Glomerular visceral epithelial cell (primary cell): ENCODE results near the gene KCND2.
"Not testable (repeated sequence)": the region's sequence is repeated elsewhere in the genome, so short reads cannot be mapped to it uniquely, and the experiment has no call there.

ENCODE experiments used
- DNase-seq: peaks from one replicate; pipeline ENCODE4 v3.0.0-alpha.2; 2016; ENCODE audit errors: extremely low spot score

The KCND2 gene

GRCh38 chr7:120486164-120486563 lies 213.2 kb downstream of the KCND2 start:
- DNase-seq = no peak

DNA sequence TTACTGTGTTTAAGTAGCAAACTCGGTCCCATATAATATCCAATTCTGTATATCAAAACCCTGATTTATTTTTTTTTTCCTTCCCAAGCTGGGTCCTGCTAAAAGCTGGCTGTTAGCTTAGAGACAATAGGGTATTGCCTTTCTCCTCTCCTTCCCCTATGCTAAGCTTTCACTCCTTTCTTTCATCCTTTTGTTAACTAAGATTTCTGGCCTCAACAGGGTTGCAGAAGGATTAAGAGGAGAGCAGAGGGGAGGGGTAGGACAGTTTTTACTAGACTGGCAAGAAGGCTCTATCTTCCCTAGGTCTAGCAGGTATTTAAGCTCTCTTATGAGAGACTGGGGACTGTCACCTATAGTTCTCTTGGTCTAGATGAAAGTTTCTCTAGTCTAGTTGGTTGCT lies 229.2 kb downstream of the KCND2 start:
- no peak for DNase-seq

DNA sequence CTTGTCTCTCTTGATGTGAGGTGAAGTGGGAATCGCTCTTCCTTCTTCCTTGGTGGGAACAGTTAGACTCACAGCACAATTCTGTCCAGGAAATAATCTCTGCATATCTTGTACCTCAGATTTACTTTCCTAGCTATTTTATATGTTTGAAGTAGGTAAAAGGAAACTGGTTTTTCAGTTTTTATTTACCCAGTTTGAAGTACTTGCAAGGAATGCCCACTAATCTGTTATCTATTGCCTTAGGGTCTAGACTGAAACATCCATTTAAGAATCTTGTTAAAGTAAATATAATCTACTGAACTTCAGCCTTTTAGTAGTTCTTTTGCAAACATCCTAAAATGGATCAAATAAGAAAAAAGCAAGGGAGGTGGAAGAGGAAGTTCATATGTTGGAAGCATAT lies 229.8 kb downstream of the KCND2 start:
- DNase-seq = no peak

DNA sequence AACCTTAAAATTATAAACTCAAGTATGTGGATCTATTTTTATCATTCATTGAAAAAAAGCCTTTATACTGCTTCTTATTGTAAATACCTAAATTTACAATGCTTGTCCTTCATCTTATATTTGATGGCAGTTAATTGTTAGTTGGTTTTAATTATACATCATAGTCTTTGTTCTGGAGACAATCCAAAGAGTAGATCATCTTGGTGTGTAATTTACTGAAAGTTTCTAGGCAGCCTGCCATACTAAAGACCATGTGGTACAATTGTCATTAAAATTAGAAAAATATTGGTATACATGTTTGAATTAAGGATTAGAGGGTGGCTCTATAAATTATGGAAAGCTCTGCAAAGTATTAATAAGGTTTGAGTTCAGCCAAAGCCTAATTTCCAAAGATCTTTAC lies 231.4 kb downstream of the KCND2 start:
- no peak for DNase-seq

DNA sequence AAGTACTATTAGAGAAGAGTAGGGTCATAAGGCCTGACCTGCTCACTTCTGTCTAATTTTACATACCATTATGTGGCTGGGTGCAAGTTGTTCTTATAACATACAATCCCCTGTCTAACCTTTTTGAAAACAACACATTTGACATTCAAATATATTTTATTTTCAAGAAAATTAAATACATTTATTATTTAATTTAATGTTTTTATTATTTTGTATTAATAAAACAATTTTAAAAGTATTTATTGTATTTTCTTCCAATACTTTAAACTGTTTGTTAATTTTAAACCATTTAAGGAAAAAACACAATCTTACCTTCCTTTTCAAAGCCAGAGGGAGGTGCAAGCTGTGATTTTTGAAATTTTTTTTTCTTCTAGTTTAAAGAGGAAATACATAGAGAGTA lies 232.8 kb downstream of the KCND2 start:
- no peak for DNase-seq

DNA sequence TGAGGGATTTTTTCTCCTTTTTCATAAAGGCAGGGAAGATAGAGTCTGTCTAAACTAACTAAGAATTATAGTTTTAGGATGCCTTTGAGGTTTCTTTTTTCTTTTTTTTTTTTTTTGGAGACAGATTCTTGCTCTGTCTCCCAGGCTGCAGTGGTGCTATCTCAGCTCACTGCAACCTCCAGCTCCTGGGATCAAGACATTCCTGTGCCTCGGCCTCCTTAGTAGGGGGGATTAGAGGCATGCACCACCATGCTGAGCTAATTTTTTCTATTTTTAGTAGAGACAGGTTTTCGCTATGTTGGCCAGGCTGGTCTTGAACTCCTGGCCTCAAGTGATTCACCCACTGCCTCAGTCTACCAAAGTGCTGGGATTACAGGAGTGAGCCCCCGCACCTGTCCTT lies 239.7 kb downstream of the KCND2 start:
- DNase-seq = no peak

DNA sequence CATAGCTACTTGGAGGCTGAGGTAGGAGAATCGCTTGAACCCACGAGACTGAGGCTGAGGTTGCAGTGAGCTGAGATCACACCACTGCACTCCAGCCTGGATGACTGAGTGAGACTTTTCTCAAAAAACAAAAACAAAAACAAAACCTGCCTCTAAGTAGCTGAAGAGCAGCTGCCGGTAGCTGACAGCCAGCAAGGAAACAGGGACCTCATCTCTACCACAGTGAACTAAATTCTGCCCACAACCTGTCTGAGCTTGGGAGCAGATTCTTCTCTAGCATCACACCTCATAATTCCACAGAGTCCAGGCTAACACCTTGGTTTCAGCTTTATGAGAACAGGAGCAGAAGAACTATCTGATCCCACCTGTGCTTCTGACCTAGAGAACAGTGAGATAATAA lies 246.2 kb downstream of the KCND2 start:
- DNase-seq = no peak

DNA sequence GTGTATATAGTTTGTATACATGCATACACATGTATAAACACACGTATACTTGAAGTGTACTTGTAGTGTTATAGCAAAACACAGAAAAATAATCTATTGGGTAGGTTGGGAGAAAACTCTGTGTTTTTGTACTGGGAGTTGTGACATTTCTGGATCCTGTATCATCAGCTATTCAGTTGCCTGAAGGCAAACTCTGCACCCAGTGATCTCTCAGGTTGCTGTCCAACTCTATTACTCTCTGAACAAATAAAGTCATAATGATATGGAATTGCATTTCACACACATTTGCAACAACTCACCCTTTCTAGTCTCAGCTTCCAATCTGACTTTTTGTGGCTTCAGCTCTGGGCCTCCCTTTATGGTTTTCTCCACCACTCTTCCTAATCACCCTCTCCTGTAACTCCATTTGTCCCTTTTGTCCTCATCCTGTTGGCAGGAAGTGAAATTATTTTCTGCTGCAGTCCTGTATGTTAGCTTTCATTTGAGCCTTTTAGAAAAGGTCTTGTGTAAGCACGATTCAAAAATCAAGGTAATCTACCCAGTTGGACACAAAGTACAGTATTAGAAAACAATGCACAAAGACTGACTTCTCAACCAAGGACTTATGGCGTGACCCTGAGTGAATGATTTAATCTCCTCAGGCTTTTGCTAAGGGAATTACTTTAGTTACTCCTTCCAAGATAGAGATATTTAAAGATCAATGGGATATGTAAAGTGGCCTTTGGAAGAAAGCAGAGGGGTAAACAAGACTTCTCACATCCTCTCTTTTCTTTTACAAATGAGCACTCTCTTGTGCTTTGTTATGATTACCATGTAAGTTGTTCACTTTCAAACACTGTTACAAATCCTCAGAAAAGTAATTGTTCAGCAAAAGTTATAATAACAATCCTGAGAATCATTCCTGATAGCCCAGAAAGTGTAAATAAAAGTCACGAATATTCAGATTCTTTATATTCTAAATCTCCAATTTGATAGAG lies 249.1 kb downstream of the KCND2 start:
- no peak for DNase-seq

DNA sequence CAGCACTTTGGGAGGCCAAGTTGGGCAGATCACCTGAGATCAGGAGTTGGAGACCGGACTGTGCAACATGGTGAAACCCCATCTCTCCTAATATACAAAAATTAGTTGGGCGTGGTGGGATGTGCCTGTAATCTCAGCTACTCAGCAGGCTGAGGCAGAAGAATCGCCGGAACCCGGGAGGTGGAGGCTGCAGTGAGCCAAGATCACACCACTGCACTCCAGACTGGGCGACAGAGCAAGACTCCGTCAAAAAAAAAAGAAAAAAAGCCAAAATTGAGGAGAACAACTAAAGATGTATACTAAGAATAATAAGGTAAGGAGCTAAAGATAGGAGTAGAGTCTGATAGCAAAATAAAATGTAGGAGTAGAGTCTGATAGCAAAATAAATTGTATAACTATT lies 251.0 kb downstream of the KCND2 start:
- DNase-seq = no peak

GRCh38 chr7:120526902-120527509 lies 254.0 kb downstream of the KCND2 start:
- no peak for DNase-seq

DNA sequence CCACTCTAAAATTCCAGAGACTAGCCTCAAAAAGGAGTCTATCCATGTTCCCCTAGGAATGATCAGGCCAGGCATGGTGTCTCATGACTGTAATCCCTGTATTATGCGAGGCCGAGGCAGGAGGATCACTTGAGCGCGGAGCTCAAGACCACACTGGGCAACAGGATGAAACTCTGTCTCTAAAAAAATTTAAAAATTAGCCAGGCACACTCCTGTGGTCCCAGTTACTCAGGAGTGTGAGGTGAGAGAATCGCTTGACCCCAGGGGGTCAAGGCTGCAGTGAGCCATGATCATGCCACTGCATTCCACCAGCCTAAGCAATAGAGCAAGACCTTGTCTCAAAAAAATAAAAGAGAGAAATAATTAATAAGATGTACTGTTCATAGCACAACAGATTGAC lies 256.8 kb downstream of the KCND2 start:
- peak; percentile 8 for DNase-seq

DNA sequence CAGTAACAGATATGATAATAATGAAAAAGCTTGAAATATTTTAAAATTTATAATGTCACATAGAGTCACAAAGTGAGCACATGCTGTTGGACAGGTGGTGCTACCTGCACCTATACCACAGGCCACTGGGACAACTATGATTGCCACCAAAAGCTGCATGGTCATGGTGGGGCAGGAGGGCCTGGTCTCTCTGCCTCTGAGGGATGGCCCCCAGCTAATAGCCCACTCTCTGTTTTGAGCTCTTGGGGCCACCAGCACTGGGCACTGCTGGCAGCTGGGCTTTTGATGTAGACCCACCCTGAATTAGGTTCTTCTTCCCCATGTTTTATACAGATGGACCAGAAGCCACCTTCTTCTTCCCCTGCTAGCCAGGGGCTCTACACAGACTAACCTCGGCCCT lies 265.4 kb downstream of the KCND2 start:
- DNase-seq = no peak

GRCh38 chr7:120539321-120539720 lies 266.3 kb downstream of the KCND2 start:
- no peak for DNase-seq

- no peak for DNase-seq
Observed at GRCh38 chr7:120547605-120548004, 274.6 kb downstream of the KCND2 start.

GRCh38 chr7:120550494-120551048 lies 277.6 kb downstream of the KCND2 start:
- DNase-seq = no peak

DNA sequence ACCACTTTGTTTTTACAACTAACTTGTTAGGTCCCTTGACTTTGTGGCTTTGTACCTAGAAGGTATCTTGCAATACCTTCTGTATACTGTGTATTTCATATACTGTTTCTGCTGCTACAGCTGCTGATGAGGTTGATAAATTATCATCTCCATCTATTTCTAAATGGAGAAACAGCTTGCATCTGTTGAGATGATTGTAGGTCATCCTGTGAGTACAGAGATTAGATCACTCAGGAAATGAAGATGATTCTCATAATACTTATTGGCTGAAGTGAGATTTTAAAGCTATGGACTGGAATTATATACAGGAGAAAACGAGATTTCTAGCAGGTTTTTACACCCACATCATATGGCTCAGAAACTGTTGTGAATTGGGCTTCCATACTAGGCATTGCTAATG lies 280.5 kb downstream of the KCND2 start:
- no peak for DNase-seq

- DNase-seq = peak; percentile 52
Observed at GRCh38 chr7:120554960-120555571, 282.1 kb downstream of the KCND2 start.

DNA sequence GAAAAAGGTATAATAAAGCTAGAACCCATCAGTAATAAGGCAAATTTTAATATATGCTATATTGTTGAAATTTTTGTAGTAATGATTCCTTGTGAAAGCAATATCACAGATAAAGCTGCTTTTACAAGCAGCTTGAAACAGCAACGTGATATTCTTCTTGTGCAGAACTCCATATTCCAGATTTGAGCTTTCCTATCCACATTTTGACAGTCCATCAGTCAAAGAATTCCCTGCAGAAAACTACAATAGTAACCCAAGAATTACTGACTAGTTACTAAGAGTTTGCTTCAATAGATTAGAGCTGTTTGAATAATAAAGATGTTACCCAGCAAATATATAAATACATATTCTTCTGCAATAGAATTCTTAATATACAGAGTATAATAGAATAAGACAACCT lies 291.2 kb downstream of the KCND2 start:
- no peak for DNase-seq

DNA sequence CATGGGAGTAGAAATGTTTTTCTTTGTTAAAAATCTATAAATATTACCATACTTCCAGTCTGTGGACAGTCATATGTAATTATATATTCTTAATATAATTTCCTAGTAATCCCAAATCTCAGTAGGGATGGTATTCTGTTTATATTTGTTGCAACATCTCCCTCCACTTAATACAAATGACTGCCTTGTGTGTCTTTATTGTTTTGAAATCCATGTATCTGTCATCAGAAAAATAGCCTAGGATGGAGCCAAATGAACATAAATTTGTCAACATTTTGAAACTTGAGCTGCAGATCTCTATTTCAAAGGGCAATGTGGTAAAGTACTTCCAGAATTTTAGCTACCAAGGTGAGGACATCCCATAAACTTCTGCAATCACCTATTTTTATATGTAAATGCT lies 294.2 kb downstream of the KCND2 start:
- no peak for DNase-seq

DNA sequence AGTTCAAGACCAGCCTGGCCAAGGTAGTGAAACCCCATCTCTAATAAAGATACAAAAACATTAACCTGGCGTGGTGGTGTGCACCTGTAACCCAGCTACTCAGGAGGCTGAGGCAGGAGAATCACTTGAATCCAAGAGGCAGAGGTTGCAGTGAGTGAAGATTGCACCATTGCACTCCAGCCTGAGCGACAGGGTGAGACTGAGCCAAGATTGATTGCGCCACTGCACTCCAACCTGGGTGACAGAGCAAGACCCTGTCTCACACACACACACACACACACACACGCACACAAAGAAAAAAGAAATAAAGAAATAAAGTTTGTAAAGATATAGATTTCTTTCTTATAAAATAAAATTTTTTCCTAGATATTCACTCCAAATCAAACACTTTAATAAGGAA lies 305.7 kb downstream of the KCND2 start:
- not testable (repeated sequence) for DNase-seq

GRCh38 chr7:120582916-120583315 lies 309.9 kb downstream of the KCND2 start:
- no peak for DNase-seq

- DNase-seq = peak; percentile 92
Observed at GRCh38 chr7:120583899-120584586, 311.1 kb downstream of the KCND2 start.
